GM19468 (cell line): ENCODE results near the gene MROH2B.

ENCODE experiments used
- ATAC-seq: cut with Tn5 transposase; IDR thresholded peaks from one replicate; pipeline ENCODE4 v1.9.1; 2021; ENCODE audit warnings: mild to moderate bottlenecking, moderate library complexity, moderate number of reproducible peaks; ENCODE audit not compliant: unreplicated experiment; ENCODE audit errors: extremely low read depth

The MROH2B gene

GRCh38 chr5:41071242-41071641 is at the start of gene MROH2B:
MROH2B (minus strand) TSS chr5:41071342; CDS start chr5:41070852, 490 bp downstream.
- ATAC-seq = no peak

- no peak for ATAC-seq
Measured at GRCh38 chr5:41120600-41120999, 49.5 kb upstream of the MROH2B start.

GRCh38 chr5:41118177-41118576 is 47.0 kb upstream of the MROH2B start:
- no peak for ATAC-seq

- ATAC-seq = no peak
Measured at GRCh38 chr5:41115281-41115680, 44.1 kb upstream of the MROH2B start.

- no peak for ATAC-seq
Measured at GRCh38 chr5:41112486-41113455, 41.6 kb upstream of the MROH2B start.

GRCh38 chr5:41109186-41109585 is 38.0 kb upstream of the MROH2B start:
- no peak for ATAC-seq

GRCh38 chr5:41102341-41102740 is 31.2 kb upstream of the MROH2B start:
- ATAC-seq = no peak

GRCh38 chr5:41097642-41098041 is 26.5 kb upstream of the MROH2B start:
- no peak for ATAC-seq

GRCh38 chr5:41095324-41096101 is 24.4 kb upstream of the MROH2B start:
- ATAC-seq = no peak

- ATAC-seq = no peak
Measured at GRCh38 chr5:41094871-41095270, 23.7 kb upstream of the MROH2B start.

- no peak for ATAC-seq
Measured at GRCh38 chr5:41093803-41094202, 22.7 kb upstream of the MROH2B start.

- ATAC-seq = no peak
Measured at GRCh38 chr5:41087461-41087860, 16.3 kb upstream of the MROH2B start.

GRCh38 chr5:41083306-41083705 is 12.2 kb upstream of the MROH2B start:
- ATAC-seq = no peak

GRCh38 chr5:41071975-41072374 is 833 bp upstream of the MROH2B start:
- ATAC-seq = no peak

GRCh38 chr5:41067714-41068568 is 3.2 kb downstream of the MROH2B start:
- ATAC-seq = no peak

- ATAC-seq = no peak
Measured at GRCh38 chr5:41065691-41066335, 5.3 kb downstream of the MROH2B start.

GRCh38 chr5:41057940-41058339 is 13.2 kb downstream of the MROH2B start:
- no peak for ATAC-seq

GRCh38 chr5:41057231-41057630 is 13.9 kb downstream of the MROH2B start:
- ATAC-seq = no peak

GRCh38 chr5:41048986-41049385 is 22.2 kb downstream of the MROH2B start:
- ATAC-seq = no peak
